Testis (tissue), 2 donors: ENCODE data around the gene SUZ12.
"Not testable (repeated sequence)": the region's sequence is repeated elsewhere in the genome, so short reads cannot be mapped to it uniquely, and the experiment has no call there.

Experiments
- POLR2A ChIP-seq: fragments of 450-650 bp; IDR thresholded peaks from one replicate; pipeline ENCODE4 v1.6.1; 2017; ENCODE audit warnings: antibody characterized with exemption, mild to moderate bottlenecking, moderate library complexity
- TF ChIP-seq, protein P1 (sequence below), 3 experiments: fragments of 450-650 bp in 2 of 3; fragments of 200-600 bp in 1 of 3; sonication (generic) in 1 of 3; IDR thresholded peaks; one replicate each; pipeline ENCODE4 v1.5.1; 2016 to 2019; ENCODE audit warnings: antibody characterized with exemption in 3 of 3, mild to moderate bottlenecking in 2 of 3, moderate library complexity in 1 of 3

- TF ChIP-seq, protein P1, sequence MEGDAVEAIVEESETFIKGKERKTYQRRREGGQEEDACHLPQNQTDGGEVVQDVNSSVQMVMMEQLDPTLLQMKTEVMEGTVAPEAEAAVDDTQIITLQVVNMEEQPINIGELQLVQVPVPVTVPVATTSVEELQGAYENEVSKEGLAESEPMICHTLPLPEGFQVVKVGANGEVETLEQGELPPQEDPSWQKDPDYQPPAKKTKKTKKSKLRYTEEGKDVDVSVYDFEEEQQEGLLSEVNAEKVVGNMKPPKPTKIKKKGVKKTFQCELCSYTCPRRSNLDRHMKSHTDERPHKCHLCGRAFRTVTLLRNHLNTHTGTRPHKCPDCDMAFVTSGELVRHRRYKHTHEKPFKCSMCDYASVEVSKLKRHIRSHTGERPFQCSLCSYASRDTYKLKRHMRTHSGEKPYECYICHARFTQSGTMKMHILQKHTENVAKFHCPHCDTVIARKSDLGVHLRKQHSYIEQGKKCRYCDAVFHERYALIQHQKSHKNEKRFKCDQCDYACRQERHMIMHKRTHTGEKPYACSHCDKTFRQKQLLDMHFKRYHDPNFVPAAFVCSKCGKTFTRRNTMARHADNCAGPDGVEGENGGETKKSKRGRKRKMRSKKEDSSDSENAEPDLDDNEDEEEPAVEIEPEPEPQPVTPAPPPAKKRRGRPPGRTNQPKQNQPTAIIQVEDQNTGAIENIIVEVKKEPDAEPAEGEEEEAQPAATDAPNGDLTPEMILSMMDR (IDR thresholded peaks at IDR 0.05), result not testable (repeated sequence)
- TF ChIP-seq POLR2A, result not testable (repeated sequence)
Observed at GRCh38 chr17:31951953-31952352, 15.1 kb downstream of the SUZ12 start.
